HG03097 (cell line): Measurements from ENCODE around the gene CSTPP1.

Experiments
- ATAC-seq: cut with Tn5 transposase; IDR thresholded peaks from one replicate; pipeline ENCODE4 v1.9.1; 2021; ENCODE audit not compliant: unreplicated experiment, low FRiP score

CSTPP1 gene

GRCh38 chr11:47121731-47122130, 185.2 kb downstream of the CSTPP1 start:
- no peak for ATAC-seq

DNA sequence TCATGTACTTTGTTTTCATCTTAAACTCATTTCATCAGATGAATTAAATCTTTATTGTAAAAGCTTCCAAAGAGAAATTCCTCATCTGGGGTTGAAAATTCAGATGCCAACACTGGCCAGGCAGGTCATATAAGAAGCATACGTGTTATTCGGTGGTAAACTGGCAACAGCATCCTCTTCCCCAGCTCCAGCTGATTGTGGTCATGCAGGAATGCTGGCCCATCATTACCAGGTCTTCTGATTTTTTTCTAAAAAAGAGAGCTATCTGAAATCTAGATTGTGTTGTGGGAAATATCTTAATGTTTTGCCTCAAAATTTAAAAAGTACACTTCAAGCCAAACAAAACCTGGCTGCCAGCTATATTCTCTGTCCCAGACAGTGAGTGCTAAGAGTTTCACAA, 186.5 kb downstream of the CSTPP1 start:
- ATAC-seq = no peak

DNA sequence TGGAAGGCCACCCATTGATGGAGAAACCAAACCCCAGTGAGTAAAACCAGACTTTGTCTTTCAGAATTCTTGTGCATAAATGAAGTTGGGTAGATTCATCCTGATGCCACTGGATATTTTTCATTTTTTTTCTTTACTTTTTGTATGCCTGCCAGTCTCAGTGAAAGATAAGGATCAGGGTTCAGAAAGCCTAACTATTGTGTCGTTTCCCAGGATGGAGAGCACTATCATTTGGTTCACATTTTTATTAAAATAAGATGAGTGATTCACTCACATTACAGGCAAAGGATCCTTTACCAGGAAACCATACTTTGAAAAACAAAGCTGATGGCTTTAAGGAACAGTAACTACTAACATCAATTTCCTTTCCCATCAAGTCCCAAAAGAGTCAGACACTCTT, 188.1 kb downstream of the CSTPP1 start:
- ATAC-seq = no peak

DNA sequence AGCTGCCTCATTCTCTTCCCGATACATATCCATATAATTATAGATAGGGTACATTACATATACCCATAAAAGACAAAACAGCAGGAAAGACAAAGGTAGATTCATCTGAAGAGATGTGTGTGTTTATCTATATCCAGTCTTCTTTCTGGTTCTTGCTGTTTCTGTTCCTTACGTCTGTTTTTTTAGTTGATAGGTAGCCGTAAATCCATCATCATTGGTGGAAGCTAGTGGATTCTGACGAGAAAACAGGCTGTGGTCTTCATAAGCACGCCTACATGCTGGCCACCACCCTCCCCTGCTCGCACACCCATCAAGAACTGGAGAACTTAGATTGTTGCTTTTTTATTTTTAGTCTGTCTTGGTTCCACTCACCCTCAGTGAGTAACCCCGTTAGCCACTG, 188.5 kb downstream of the CSTPP1 start:
- ATAC-seq = no peak

DNA sequence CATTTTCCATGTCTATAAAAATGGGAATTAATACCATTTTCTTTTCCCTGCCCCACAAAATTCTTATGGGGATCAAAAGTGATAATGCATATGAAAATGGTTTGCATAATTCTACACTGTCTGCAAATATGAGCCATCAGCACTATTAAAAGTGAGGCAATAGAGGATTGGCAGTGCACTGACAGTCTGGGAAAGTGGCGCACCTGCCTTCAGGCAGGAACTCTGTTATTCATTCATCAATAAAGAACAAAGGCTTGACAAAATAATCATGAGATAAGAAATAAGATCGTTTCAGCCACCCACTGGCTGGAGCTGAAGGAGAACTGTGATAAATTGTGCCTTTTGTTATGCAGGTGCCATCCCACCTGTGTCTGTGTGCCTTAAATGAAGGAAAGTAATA, 190.7 kb downstream of the CSTPP1 start:
- no peak for ATAC-seq

- no peak for ATAC-seq
These were observed 194.0 kb downstream of the CSTPP1 start for GRCh38 chr11:47130543-47130942.

DNA sequence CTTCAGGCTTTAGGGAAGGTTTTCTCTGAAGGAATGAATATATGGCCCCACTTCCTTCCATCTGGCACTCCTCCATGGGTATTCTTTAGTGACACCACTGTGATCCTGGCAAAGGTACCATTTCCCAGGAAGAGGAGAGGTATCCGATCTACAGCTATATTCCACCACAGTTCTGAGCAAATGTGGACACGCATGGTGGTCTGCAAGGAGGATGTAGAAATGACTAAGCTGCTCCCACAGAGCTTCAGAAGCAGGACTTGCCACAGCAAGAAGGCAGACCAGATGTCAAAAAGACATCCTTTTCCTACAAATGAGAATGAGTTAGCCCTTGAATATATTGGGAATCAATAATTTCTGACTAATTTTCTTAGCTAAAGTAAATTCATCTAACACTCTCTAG, 194.6 kb downstream of the CSTPP1 start:
- no peak for ATAC-seq

DNA sequence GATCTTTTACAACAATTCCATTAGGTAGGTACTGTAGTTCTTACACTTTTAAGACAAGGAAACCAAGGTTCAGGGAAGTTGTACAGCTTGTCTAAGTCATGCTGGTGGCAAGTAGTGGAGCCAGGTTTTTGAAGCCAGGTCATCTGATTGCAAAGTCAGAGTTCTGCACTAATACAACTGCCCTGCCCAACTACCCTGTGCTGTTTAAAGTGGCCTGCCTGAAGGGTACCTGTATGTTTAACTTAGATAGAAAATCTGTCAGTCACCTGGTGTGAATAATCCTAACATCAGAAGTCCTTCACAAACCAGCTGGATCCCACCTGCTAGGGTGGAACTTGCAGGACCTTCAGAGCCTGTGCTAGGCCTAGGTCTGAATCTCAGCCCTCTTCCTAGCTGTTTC, 195.9 kb downstream of the CSTPP1 start:
- no peak for ATAC-seq

- ATAC-seq = no peak
These were observed 196.4 kb downstream of the CSTPP1 start for GRCh38 chr11:47132981-47133380.

- no peak for ATAC-seq
These were observed 199.8 kb downstream of the CSTPP1 start for GRCh38 chr11:47136327-47136726.

DNA sequence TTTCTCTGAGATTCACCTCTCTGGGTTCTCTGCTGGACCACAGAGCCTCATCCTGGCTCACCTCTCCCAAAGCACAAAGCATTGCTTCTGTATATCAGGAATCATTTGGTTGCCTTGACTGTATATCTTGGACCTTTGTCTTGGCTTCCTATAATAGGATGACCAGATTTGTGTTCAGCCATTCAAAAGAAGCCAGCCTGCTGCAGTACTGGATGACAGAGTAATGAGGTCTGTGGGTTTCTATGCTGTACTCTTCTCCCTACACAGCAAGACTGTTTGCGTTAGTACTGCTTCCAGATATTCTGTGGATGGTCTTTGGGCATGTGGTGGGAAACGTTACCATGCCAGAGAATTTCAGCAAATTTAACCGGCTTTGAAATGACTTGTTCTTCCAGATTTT, 200.4 kb downstream of the CSTPP1 start:
- no peak for ATAC-seq

DNA sequence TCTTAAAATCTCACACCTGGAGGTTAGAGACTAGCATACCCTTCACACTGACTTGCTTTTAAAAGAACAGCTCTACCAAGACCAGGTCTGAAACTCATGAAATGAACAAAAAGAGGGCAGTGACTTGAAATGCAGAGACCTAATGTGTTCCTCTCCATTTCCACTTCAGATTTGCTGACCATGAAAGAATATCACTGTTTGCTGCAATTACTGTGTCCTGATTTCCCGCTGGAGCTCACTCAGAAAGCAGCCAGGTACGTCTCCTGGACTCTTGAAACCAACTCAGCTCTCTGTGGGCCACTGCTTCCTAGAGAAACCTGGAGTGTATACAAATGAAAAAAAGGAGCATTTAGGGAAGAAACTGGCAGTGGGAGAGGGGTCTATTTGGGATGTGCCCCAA, 200.9 kb downstream of the CSTPP1 start:
- ATAC-seq = no peak

- ATAC-seq = no peak
These were observed 203.3 kb downstream of the CSTPP1 start for GRCh38 chr11:47139878-47140277.

DNA sequence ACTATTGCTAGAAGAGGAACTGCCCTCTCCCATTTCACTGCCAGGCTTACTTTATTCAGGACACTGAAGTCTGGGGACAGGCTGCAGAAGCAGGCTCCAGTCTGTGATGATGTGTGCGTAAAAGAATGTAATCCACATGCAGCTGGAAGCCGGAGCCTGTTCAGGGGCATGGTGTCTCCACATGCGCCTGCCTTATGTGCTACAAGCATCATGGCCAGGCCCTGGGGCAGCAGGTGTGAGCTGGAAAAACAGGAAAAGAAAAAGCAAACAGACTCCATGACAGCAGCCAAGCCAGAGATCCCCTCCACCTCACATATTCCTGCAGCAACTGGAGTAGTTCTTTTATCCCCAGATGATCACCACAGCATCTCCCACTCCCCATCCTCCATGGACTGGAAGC, 206.8 kb downstream of the CSTPP1 start:
- ATAC-seq = no peak

- no peak for ATAC-seq
These were observed 208.0 kb downstream of the CSTPP1 start for GRCh38 chr11:47144541-47144940.

- no peak for ATAC-seq
These were observed 210.7 kb downstream of the CSTPP1 start for GRCh38 chr11:47147250-47147649.

- no peak for ATAC-seq
These were observed 211.1 kb downstream of the CSTPP1 start for GRCh38 chr11:47147681-47148080.

- no peak for ATAC-seq
These were observed 211.7 kb downstream of the CSTPP1 start for GRCh38 chr11:47148270-47148669.

GRCh38 chr11:47148903-47149531, 212.5 kb downstream of the CSTPP1 start:
- no peak for ATAC-seq

GRCh38 chr11:47149782-47150181, 213.2 kb downstream of the CSTPP1 start:
- no peak for ATAC-seq

GRCh38 chr11:47152126-47152952, 215.8 kb downstream of the CSTPP1 start:
- no peak for ATAC-seq
